HL-60 (cell line): ENCODE measurements around the gene CDYL.

ENCODE experiments used
- CTCF ChIP-seq: IDR thresholded peaks from one replicate; pipeline ENCODE4 v1.5.1; 2011; ENCODE audit warnings: low read length, control low read depth, inconsistent platforms; ENCODE audit not compliant: insufficient read depth
- GABPA ChIP-seq: IDR thresholded peaks from 2 replicates; pipeline ENCODE4 v1.6.1; 2012; ENCODE audit warnings: low read depth
- POLR2AphosphoS5 ChIP-seq: IDR thresholded peaks from 2 replicates; pipeline ENCODE4 v1.6.1; 2012; ENCODE audit warnings: low read depth

GRCh38 chr6:4804095-4804494 lies 27.9 kb downstream of the CDYL start:
- TF ChIP-seq CTCF (no peak), POLR2AphosphoS5 (no peak), GABPA (no peak)
